Placental pericyte (primary cell): ENCODE measurements around the gene SAMD15. TPM values are rescaled to one million over a fixed set of nuclear protein-coding genes. Genes with fewer than 3 reads are reported as not detected.

Source experiments
- total RNA-seq: library from RNA; depleted of rRNA; stranded (reverse); fragments of >200 nt; gene quantifications from 2 replicates; pipeline ENCODE4 v1.2.3, GENCODE V29; 2012

Gene SAMD15
- total RNA-seq: 1.5 and 3.6 TPM in 2 replicates

DNA sequence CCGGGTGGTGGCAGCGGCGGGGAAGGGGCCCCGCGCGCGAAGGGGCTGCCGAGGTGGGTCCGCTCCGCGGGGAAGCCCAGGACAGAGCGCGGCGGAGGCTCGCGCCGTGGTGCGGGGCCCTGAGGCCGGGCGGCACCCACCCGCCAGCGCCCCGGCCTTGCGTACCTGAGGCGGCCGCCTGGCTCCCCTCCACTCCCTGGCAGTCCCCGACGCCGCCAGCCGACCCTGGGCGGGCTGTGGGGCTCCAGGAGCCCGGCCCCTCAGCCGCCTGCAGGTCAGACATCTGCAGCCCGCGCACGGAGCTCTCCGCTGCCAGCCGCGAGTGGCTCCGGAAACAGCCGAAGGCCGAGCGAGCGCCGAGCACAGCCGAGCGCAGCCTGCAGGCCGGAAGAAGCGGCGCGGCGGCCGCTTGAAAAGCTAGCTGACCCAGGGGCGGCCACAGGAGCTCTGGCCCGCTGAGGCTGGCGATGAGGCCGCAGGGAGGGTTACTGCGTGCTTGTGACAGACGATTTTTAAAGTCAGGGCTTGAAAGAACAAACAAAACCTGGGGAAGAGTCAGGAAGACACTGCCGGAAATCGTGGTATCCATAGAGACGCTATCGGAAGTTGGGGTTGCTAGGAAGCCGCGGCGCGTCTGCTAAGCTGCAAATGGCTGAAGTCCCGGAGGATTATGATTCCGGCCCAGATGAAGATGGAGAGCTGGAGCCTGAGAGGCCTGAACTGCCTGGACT is at the start of gene SAMD15, which contains the start of gene TMED8:
Gene SAMD15 (plus strand): TSS at position 609 of the 731 bp plus-strand sequence. CDS start 40 bp downstream, at position 649.
Gene TMED8 (minus strand): TSS at position 324 of the 731 bp plus-strand sequence. CDS start 41 bp downstream, at position 283.

DNA sequence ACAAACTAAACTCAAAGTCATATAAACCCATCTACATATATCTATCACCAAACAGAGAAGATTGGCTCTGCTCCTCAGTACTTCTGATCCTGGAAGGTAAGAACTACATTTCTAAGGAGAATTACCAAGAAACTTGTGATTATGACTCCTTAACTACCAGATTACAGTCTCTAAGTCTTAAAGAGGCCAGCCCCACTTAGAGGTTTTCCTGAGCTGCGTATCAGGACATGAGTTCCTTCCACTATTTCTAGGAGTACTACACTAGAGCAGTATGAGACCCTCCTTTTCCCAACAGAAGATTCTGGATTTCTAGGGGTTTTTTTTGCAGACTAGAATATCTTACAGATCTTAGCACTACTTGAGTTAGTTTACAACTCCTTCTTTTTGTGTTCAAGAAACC is 46.2 kb downstream of the SAMD15 start, which contains the start of gene NOXRED1:
Gene NOXRED1 (minus strand): TSS at position 101 of the 400 bp plus-strand sequence. CDS start 634 bp downstream, outside the sequence.

Other genes with a start within 250 kb of the SAMD15 start
- under 0.01 TPM in 1 of 2 replicates, not detected in the other for gene ZDHHC22, start 235.6 kb upstream of the SAMD15 start, total RNA-seq
- gene TMEM63C, start 195.6 kb upstream of the SAMD15 start, total RNA-seq: under 0.01 TPM in 1 of 2 replicates, not detected in the other
- not detected in 2 replicates for gene NGB, start 106.2 kb upstream of the SAMD15 start, total RNA-seq
- gene POMT2, start 56.5 kb upstream of the SAMD15 start, total RNA-seq: 22.9 and 26.3 TPM in 2 replicates
- 23.5 and 54.5 TPM in 2 replicates for gene GSTZ1, start 56.3 kb upstream of the SAMD15 start, total RNA-seq
- gene TMED8, start 285 bp upstream of the SAMD15 start, total RNA-seq: 6.6 and 16.2 TPM in 2 replicates
- 0.22 TPM in 1 of 2 replicates, not detected in the other for gene NOXRED1, start 46.1 kb downstream of the SAMD15 start, total RNA-seq
- gene VIPAS39, start 80.2 kb downstream of the SAMD15 start, total RNA-seq: 28.8 and 29.8 TPM in 2 replicates
- gene AHSA1, start 80.7 kb downstream of the SAMD15 start, total RNA-seq: 77.5 and 96.1 TPM in 2 replicates
- 0.29 TPM in 1 of 2 replicates, not detected in the other for gene ISM2, start 121.4 kb downstream of the SAMD15 start, total RNA-seq
- gene SPTLC2, start 239.3 kb downstream of the SAMD15 start, total RNA-seq: 26.0 and 58.6 TPM in 2 replicates